Measurements from ENCODE around the gene ZNF316.

DNA sequence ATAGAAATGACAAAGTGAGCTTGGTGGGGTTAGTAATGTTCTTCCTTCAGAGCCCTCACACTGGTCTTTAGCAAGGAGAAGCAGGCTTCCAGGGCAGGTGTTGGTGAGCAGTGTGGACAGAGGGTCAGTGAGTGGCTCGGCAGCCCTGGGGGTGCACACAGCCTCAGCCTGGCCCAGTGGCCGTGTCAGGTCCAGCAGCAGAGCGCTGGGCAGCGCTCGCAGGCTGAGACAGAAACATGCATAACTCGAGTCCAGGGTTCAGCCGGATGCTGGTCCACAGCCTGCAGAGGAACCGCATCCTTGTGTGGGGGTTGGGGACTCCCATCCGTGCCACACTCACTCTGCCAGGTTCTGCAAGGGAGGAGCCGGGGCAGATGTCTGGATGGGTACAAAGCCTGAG lies 32.7 kb upstream of the ZNF316 start:
- no peak for TF ChIP-seq POLR2A (IDR thresholded peaks at IDR 0.05)
- TF ChIP-seq, protein P1, sequence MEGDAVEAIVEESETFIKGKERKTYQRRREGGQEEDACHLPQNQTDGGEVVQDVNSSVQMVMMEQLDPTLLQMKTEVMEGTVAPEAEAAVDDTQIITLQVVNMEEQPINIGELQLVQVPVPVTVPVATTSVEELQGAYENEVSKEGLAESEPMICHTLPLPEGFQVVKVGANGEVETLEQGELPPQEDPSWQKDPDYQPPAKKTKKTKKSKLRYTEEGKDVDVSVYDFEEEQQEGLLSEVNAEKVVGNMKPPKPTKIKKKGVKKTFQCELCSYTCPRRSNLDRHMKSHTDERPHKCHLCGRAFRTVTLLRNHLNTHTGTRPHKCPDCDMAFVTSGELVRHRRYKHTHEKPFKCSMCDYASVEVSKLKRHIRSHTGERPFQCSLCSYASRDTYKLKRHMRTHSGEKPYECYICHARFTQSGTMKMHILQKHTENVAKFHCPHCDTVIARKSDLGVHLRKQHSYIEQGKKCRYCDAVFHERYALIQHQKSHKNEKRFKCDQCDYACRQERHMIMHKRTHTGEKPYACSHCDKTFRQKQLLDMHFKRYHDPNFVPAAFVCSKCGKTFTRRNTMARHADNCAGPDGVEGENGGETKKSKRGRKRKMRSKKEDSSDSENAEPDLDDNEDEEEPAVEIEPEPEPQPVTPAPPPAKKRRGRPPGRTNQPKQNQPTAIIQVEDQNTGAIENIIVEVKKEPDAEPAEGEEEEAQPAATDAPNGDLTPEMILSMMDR (IDR thresholded peaks at IDR 0.05), result no peak

Measured in body of pancreas (tissue), 4 donors.